Pancreas (tissue), 10 donors: ENCODE measurements around the gene RNF11. TPM values are rescaled to one million over a fixed set of nuclear protein-coding genes. Genes with fewer than 3 reads are reported as not detected.

Experiments
- ATAC-seq, 4 donors: fragments of 200-7000 bp; cut with Tn5 transposase; one replicate each; pipeline versions ENCODE4 v1.8.0 to v1.9.1; 2020; ENCODE audit warnings: mild to moderate bottlenecking in 4 of 4, moderate library complexity in 4 of 4
- DNase-seq, 6 donors: peaks; one replicate each; pipeline ENCODE4 v3.0.0-alpha.2; 2020
- FAIRE-seq: peaks from 2 replicates; lab custom pipeline; 2012; peaks lifted over from hg19 to GRCh38; lab: Jason Lieb, UNC
- H3K27ac ChIP-seq, 4 donors: fragments of 200-600 bp; sonication (generic); 1 replicate in 3 of 4; 2 replicates in 1 of 4; pipeline versions ENCODE4 v1.5.0 to v1.8.0; 2020
- H3K27me3 ChIP-seq, 4 donors: fragments of 200-600 bp; one replicate each; pipeline ENCODE4 v1.8.0; 2021
- H3K36me3 ChIP-seq, 3 donors: fragments of 200-600 bp; sonication (generic) in 1 of 3; one replicate each; pipeline versions ENCODE4 v1.5.0 to v1.8.0; 2020 to 2021
- H3K4me1 ChIP-seq, 3 donors: fragments of 200-600 bp; one replicate each; pipeline ENCODE4 v1.8.0; 2021
- H3K4me3 ChIP-seq, 4 donors: fragments of 200-600 bp; sonication (generic) in 2 of 4; one replicate each; pipeline versions ENCODE4 v1.5.0 to v1.8.0; 2020 to 2021
- H3K9me3 ChIP-seq, 4 donors: fragments of 200-600 bp; one replicate each; pipeline ENCODE4 v1.8.0; 2021
- WGBS, 2 donors: extraction: QIAGEN DNeasy Blood & Tissue Kit; methylation state at CpG; one replicate each; pipeline ENCODE4 v1.1.7; 2013; 5-methylcytosine and 5-hydroxymethylcytosine counted together
- intact Hi-C, 3 donors: fragments of 100-400 bp; cut with DNase I; formaldehyde crosslinking; loops; one replicate each; pipeline versions ENCODE4 v1.11.1 to v1.14.2; 2022
- polyA plus RNA-seq, 2 donors: library from polyadenylated mRNA; stranded (reverse); fragments of 200-250 nt; gene quantifications; one replicate each; pipeline ENCODE4 v1.2.3, GENCODE V29; 2013
- total RNA-seq, 6 donors: library from RNA; stranded (reverse); fragmentation: NEBNext Ultra II Directional in 4 of 6; extraction: Animal tissue kit (Norgen Biotek cat#: 25700) in 4 of 6; gene quantifications; one replicate each; pipeline versions ENCODE4 v1.2.1 to v1.2.4, GENCODE V29; 2021 to 2023
- TF ChIP-seq, protein P1 (sequence below), 4 donors: fragments of 200-600 bp; sonication (generic) in 3 of 4; IDR thresholded peaks; one replicate each; pipeline versions ENCODE4 v1.5.0 to v1.8.0; 2021; ENCODE audit warnings: antibody characterized with exemption in 4 of 4
- donor health status: healthy with polysubstance abuse.
- donor health status: DM: no; HTN: no; CAD: no; lungs with moderate emphysema.
- donor health status: DM: no; HTN: no; CAD: no.
- donor health status: control.
- donor health status: control.
- donor health status: Bipolar disorder and iron deficiency.
- donor health status: DM: yes; HTN: yes; CAD: no.
- donor health status: DM: no; HTN: no; CAD: no.
- donor health status: DM: no; HTN: no; CAD: no.
- donor health status: DM: yes; HTN: yes; CAD: no.

The RNF11 gene
- total and polyA plus RNA-seq, 8 donors = 19.8 to 51.8 (median 30.7) TPM

GRCh38 chr1:51268634-51269033, 32.6 kb downstream of the RNF11 start:
- 50 to 51% methylated on average over 2 of the region's 2 CpGs for WGBS, 2 donors
- Histone ChIP-seq H3K27ac (no peak overlapping the region), H3K4me3 (no peak overlapping the region), H3K9me3 (no peaks in the 10 kb centered on the region), H3K36me3 (peaks cover 0 to 7% (median 7%) of the 10 kb centered on the region in 3 donors), H3K4me1 (peaks cover 0 to 5% (median 0%) of the 10 kb centered on the region in 3 donors), H3K27me3 (no peaks in the 10 kb centered on the region)
- no peak for FAIRE-seq
- TF ChIP-seq, protein P1, sequence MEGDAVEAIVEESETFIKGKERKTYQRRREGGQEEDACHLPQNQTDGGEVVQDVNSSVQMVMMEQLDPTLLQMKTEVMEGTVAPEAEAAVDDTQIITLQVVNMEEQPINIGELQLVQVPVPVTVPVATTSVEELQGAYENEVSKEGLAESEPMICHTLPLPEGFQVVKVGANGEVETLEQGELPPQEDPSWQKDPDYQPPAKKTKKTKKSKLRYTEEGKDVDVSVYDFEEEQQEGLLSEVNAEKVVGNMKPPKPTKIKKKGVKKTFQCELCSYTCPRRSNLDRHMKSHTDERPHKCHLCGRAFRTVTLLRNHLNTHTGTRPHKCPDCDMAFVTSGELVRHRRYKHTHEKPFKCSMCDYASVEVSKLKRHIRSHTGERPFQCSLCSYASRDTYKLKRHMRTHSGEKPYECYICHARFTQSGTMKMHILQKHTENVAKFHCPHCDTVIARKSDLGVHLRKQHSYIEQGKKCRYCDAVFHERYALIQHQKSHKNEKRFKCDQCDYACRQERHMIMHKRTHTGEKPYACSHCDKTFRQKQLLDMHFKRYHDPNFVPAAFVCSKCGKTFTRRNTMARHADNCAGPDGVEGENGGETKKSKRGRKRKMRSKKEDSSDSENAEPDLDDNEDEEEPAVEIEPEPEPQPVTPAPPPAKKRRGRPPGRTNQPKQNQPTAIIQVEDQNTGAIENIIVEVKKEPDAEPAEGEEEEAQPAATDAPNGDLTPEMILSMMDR (IDR thresholded peaks at IDR 0.05) = no peak
- DNase-seq = no peak
- no peak for ATAC-seq
- intact Hi-C loops = no loop called here

DNA sequence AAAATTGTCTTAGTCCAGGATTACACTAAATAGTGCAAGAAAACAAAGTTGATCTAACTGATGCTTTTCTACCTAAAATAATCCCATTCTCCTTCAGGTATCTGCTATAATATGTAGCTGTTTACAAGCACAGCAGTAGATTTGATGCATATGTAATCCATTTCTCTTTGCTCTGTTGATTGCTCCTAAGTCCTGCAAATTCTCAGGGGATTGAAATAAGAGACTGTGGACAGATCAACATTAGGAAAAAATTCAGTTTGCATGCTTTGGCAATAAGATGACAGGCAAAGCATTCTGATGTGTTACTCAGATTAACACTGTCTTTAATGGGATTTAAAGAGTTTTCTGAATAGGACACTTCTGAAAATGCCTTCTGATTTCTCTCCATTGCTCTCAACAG, 34.7 kb downstream of the RNF11 start:
- ATAC-seq (no peak), DNase-seq (no peak), FAIRE-seq (no peak)
- Histone ChIP-seq H3K27ac (no peak overlapping the region), H3K4me3 (no peak overlapping the region), H3K27me3 (no peaks in the 10 kb centered on the region), H3K36me3 (peaks cover 0 to 7% (median 7%) of the 10 kb centered on the region in 3 donors), H3K4me1 (no peaks in the 10 kb centered on the region), H3K9me3 (no peaks in the 10 kb centered on the region)
- TF ChIP-seq, protein P1 (IDR thresholded peaks at IDR 0.05) = no peak
- intact Hi-C loops = no loop called here

- intact Hi-C loops = no loop called here
Measured at GRCh38 chr1:51272916-51273315, 36.8 kb downstream of the RNF11 start.

DNA sequence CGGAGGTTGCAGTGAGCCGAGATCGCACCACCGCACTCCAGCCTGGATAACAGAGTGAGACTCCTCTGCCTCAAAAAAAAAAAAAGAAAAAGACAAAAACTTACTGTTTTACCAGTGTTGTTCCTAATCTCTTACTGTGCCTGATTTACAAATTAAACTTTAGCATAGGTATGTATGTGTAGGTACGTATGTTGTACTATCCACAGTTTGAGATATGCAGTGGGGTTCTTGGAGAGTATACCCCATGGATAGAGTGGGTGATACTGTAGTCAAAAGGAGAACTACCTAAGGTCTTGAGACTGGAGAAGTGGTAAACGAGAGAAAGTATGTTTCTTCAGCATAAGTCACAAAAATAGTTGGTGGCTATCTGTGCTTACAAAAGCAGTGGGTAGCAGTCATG, 38.6 kb downstream of the RNF11 start:
- ATAC-seq = no peak
- Histone ChIP-seq H3K27ac (no peak overlapping the region), H3K9me3 (no peaks in the 10 kb centered on the region), H3K4me1 (no peaks in the 10 kb centered on the region), H3K4me3 (no peak overlapping the region), H3K27me3 (no peaks in the 10 kb centered on the region), H3K36me3 (peaks cover 0 to 7% (median 7%) of the 10 kb centered on the region in 3 donors)
- no peak for FAIRE-seq
- DNase-seq = no peak
- 96% methylated on average over 6 of the region's 6 CpGs for WGBS, 2 donors
- intact Hi-C loops = no loop called here
- TF ChIP-seq, protein P1 (IDR thresholded peaks at IDR 0.05) = no peak

More at GRCh38 chr1:51272916-51273315, 36.8 kb downstream of the RNF11 start:
- FAIRE-seq = no peak
- H3K9me3 ChIP-seq = no peaks in the 10 kb centered on the region
- peaks cover 0 to 7% (median 7%) of the 10 kb centered on the region in 3 donors for H3K36me3 ChIP-seq
- ATAC-seq = no peak
- no peak overlapping the region for H3K27ac ChIP-seq
- TF ChIP-seq, protein P1 (IDR thresholded peaks at IDR 0.05) = no peak
- no peak for DNase-seq
- no peak overlapping the region for H3K4me3 ChIP-seq
- no peaks in the 10 kb centered on the region for H3K4me1 ChIP-seq
- no peaks in the 10 kb centered on the region for H3K27me3 ChIP-seq

GRCh38 chr1:51276286-51276685, 40.2 kb downstream of the RNF11 start:
- DNase-seq (no peak), FAIRE-seq (no peak), ATAC-seq (no peak)
- no peaks in the 10 kb centered on the region for H3K9me3 ChIP-seq
- H3K27ac ChIP-seq = no peak overlapping the region
- no peaks in the 10 kb centered on the region for H3K4me1 ChIP-seq
- 77 to 83% methylated on average over 7 of the region's 7 CpGs for WGBS, 2 donors
- intact Hi-C loops = no loop called here
- no peak overlapping the region for H3K4me3 ChIP-seq
- no peaks in the 10 kb centered on the region for H3K27me3 ChIP-seq
- TF ChIP-seq, protein P1 (IDR thresholded peaks at IDR 0.05) = no peak
- H3K36me3 ChIP-seq = no peaks in the 10 kb centered on the region
